ENCODE results near the gene GLUD1. TPM values are rescaled to one million over a fixed set of nuclear protein-coding genes. Genes with fewer than 3 reads are reported as not detected.
"Not testable (repeated sequence)": the region's sequence is repeated elsewhere in the genome, so short reads cannot be mapped to it uniquely, and the experiment has no call there.

GLUD1 gene
- total RNA-seq, 4 donors from 2014 or later, result 127 to 237 (median 183) TPM

DNA sequence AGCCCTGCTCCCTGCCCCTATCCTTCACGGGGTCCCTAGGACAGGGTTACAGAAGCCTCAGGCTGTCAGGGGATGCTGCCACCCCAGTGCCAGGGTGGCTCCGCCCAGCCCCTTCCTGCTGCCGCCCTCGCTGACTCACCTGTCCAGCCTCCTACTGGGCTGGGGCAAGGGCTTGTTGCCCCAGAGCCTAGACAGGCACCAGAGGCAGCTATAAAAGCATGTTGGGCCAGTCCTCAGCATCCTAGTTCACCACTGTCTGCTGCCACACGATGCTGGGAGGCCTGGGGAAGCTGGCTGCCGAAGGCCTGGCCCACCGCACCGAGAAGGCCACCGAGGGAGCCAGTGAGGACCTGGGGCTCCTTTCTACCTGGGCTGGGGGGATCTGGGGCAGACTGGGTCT is 74.6 kb downstream of the GLUD1 start, which contains the start of gene FAM25A:
FAM25A (plus strand) TSS at position 239 of the 400 bp plus-strand sequence; CDS start at position 270, 31 bp downstream.
- TF ChIP-seq, protein P1, sequence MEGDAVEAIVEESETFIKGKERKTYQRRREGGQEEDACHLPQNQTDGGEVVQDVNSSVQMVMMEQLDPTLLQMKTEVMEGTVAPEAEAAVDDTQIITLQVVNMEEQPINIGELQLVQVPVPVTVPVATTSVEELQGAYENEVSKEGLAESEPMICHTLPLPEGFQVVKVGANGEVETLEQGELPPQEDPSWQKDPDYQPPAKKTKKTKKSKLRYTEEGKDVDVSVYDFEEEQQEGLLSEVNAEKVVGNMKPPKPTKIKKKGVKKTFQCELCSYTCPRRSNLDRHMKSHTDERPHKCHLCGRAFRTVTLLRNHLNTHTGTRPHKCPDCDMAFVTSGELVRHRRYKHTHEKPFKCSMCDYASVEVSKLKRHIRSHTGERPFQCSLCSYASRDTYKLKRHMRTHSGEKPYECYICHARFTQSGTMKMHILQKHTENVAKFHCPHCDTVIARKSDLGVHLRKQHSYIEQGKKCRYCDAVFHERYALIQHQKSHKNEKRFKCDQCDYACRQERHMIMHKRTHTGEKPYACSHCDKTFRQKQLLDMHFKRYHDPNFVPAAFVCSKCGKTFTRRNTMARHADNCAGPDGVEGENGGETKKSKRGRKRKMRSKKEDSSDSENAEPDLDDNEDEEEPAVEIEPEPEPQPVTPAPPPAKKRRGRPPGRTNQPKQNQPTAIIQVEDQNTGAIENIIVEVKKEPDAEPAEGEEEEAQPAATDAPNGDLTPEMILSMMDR (IDR thresholded peaks at IDR 0.05; ENCODE audit: low read depth), result not testable (repeated sequence)

DNA sequence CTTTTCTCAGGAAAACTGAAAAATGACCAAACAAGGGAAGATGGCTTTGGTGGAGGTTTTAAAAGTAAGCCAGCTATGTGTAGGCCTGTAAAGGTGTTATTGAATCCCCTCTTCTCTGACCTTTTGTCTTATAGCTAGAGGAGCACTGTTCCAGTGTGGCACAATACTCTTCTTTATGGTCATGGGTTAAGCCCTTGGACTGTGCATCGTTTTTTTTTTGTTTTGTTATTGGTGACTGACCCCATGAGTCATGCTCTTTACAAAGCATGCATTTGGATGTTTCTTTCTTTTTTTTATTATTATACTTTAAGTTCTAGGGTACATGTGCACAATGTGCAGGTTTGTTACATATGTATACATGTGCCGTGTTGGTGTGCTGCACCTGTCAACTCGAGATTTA is 94.2 kb downstream of the GLUD1 start:
- TF ChIP-seq, protein P1 (IDR thresholded peaks at IDR 0.05; ENCODE audit: low read depth), result no peak

Small RNAs within 50 kb of the gene (small RNA-seq; reads per million reads assigned to genes)
- gene AL136982.5 (not detected), gene FAM25A (not detected), gene RNU6-529P (not detected)

Other genes starting within 250 kb of the GLUD1 start
- 100 to 1,000 TPM in 1 of 4 donors, 10 to 100 TPM in 3; 22.9 to 120 (median 50.6) TPM for gene MMRN2, start 137.2 kb downstream of the GLUD1 start, total RNA-seq
- 100 to 1,000 TPM; 172 to 362 (median 205) TPM for gene SNCG, start 136.2 kb downstream of the GLUD1 start, total RNA-seq
- gene ADIRF, start 126.4 kb downstream of the GLUD1 start, total RNA-seq, result 1,000 to 10,000 TPM in 3 of 4 donors, 100 to 1,000 TPM in 1; 826 to 2,196 (median 1,516) TPM
- not detected for gene FAM25A, start 74.5 kb downstream of the GLUD1 start, total RNA-seq
- 10 to 100 TPM; 28.9 to 69.5 (median 37.2) TPM for gene SHLD2, start 363 bp upstream of the GLUD1 start, total RNA-seq
- gene NUTM2A, start 130.6 kb upstream of the GLUD1 start, total RNA-seq, result 1 to 10 TPM in 1 of 4 donors, under 1 TPM in 3; 0.66 to 1.5 (median 0.83) TPM